A549 (cell line): ENCODE data around the gene SOX5.

Experiments
- BHLHE40 ChIP-seq: IDR thresholded peaks from 2 replicates; pipeline ENCODE4 v1.6.1; 2012; ENCODE audit warnings: low read depth, low read length, inconsistent platforms
- HDAC2 ChIP-seq: fragments of 200-600 bp; sonication (generic); IDR thresholded peaks from 2 replicates; pipeline ENCODE4 v1.6.1; 2016
- MAFK ChIP-seq: fragments of 450-650 bp; IDR thresholded peaks from 2 replicates; pipeline ENCODE4 v1.6.1; 2014; ENCODE audit not compliant: partially characterized antibody
- POLR2A ChIP-seq: IDR thresholded peaks from 2 replicates; pipeline ENCODE4 v1.6.1; 2012; ENCODE audit warnings: mild to moderate bottlenecking, low read length
- RCOR1 ChIP-seq: fragments of 150-350 bp; IDR thresholded peaks from 2 replicates; pipeline ENCODE4 v1.6.1; 2014; ENCODE audit warnings: antibody characterized with exemption, low read length, low read depth
- TF ChIP-seq, protein P1 (sequence below): fragments of 200-600 bp; sonication (generic); IDR thresholded peaks from 2 replicates; pipeline ENCODE4 v1.6.1; 2016; ENCODE audit warnings: antibody characterized with exemption, mild to moderate bottlenecking, moderate library complexity
- TF ChIP-seq, protein P2 (sequence below): fragments of >200 bp; sonication (Bioruptor Twin); formaldehyde crosslinking; IDR thresholded peaks from 3 replicates; pipeline ENCODE4 v1.5.1; 2016

DNA sequence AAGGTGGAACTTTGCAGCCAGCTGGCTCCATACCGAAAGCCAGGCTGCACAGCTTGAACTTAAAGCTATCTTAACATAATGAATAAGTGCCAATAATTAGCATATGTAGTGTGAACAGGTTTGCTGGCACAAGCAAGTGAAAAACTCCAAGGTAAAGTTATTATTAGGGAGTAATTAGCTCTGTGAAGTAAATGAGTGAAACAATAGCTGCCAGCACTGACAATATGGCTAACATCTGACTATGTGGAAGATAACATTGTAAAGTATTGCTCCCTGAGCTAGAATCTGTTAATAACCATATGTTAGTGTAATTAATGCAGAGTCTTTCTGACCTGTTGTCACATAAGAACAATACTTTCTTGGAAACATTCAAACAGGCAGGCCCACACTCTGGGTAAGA, 246.4 kb downstream of the SOX5 start:
- TF ChIP-seq, protein P1, sequence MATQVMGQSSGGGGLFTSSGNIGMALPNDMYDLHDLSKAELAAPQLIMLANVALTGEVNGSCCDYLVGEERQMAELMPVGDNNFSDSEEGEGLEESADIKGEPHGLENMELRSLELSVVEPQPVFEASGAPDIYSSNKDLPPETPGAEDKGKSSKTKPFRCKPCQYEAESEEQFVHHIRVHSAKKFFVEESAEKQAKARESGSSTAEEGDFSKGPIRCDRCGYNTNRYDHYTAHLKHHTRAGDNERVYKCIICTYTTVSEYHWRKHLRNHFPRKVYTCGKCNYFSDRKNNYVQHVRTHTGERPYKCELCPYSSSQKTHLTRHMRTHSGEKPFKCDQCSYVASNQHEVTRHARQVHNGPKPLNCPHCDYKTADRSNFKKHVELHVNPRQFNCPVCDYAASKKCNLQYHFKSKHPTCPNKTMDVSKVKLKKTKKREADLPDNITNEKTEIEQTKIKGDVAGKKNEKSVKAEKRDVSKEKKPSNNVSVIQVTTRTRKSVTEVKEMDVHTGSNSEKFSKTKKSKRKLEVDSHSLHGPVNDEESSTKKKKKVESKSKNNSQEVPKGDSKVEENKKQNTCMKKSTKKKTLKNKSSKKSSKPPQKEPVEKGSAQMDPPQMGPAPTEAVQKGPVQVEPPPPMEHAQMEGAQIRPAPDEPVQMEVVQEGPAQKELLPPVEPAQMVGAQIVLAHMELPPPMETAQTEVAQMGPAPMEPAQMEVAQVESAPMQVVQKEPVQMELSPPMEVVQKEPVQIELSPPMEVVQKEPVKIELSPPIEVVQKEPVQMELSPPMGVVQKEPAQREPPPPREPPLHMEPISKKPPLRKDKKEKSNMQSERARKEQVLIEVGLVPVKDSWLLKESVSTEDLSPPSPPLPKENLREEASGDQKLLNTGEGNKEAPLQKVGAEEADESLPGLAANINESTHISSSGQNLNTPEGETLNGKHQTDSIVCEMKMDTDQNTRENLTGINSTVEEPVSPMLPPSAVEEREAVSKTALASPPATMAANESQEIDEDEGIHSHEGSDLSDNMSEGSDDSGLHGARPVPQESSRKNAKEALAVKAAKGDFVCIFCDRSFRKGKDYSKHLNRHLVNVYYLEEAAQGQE: no peak
- no peak for TF ChIP-seq RCOR1
- TF ChIP-seq, protein P2, sequence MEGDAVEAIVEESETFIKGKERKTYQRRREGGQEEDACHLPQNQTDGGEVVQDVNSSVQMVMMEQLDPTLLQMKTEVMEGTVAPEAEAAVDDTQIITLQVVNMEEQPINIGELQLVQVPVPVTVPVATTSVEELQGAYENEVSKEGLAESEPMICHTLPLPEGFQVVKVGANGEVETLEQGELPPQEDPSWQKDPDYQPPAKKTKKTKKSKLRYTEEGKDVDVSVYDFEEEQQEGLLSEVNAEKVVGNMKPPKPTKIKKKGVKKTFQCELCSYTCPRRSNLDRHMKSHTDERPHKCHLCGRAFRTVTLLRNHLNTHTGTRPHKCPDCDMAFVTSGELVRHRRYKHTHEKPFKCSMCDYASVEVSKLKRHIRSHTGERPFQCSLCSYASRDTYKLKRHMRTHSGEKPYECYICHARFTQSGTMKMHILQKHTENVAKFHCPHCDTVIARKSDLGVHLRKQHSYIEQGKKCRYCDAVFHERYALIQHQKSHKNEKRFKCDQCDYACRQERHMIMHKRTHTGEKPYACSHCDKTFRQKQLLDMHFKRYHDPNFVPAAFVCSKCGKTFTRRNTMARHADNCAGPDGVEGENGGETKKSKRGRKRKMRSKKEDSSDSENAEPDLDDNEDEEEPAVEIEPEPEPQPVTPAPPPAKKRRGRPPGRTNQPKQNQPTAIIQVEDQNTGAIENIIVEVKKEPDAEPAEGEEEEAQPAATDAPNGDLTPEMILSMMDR: no peak
- no peak for TF ChIP-seq BHLHE40
- no peak for TF ChIP-seq POLR2A
- no peak for TF ChIP-seq HDAC2
- TF ChIP-seq MAFK: no peak
